GM12878 (cell line): ENCODE data around the gene CAB39.

Source experiments
- ATF2 ChIP-seq: IDR thresholded peaks from 2 replicates; pipeline ENCODE4 v1.6.1; 2012; ENCODE audit warnings: low read length, inconsistent platforms
- BCL11A ChIP-seq: IDR thresholded peaks from 2 replicates; pipeline ENCODE4 v1.6.1; 2011; ENCODE audit warnings: low read depth, low read length
- CEBPB ChIP-seq, 2 experiments: fragments of 150-350 bp in 1 of 2; IDR thresholded peaks; 2 replicates each; pipeline ENCODE4 v1.6.1; 2012 to 2014; ENCODE audit warnings: low read depth in 2 of 2, low read length in 2 of 2, borderline replicate concordance in 1 of 2, inconsistent platforms in 1 of 2
- CTCF ChIP-seq, 3 experiments: IDR thresholded peaks in 2 of 3; conservative IDR thresholded peaks in 1 of 3; 2 replicates each; pipeline ENCODE4 v1.5.1; 2011; ENCODE audit warnings: low read depth in 3 of 3, low read length in 3 of 3, mild to moderate bottlenecking in 3 of 3, control low read depth in 2 of 3, moderate library complexity in 2 of 3, inconsistent platforms in 1 of 3, mixed read lengths in 1 of 3; ENCODE audit not compliant: control insufficient read depth in 2 of 3, insufficient read depth in 1 of 3; ENCODE audit errors: extremely low read depth in 1 of 3
- CUX1 ChIP-seq: IDR thresholded peaks from 2 replicates; pipeline ENCODE4 v1.6.1; 2012; ENCODE audit warnings: improper control_type of control experiment, low read depth, low read length; ENCODE audit not compliant: insufficient replicate concordance
- ESRRA ChIP-seq: IDR thresholded peaks from 2 replicates; pipeline ENCODE4 v1.6.1; 2012; ENCODE audit warnings: mild to moderate bottlenecking, low read length, improper control_type of control experiment
- SIN3A ChIP-seq: IDR thresholded peaks from 2 replicates; pipeline ENCODE4 v1.6.1; 2012; ENCODE audit warnings: low read depth, low read length, improper control_type of control experiment
- SUZ12 ChIP-seq: fragments of 200-600 bp; sonication (generic); IDR thresholded peaks from one replicate; pipeline ENCODE4 v1.6.1; 2018; ENCODE audit warnings: antibody characterized with exemption, mild to moderate bottlenecking; ENCODE audit not compliant: unreplicated experiment
- TAF1 ChIP-seq: IDR thresholded peaks from 2 replicates; pipeline ENCODE4 v1.6.1; 2011; ENCODE audit warnings: mild to moderate bottlenecking, low read depth, low read length, borderline replicate concordance
- TCF7 ChIP-seq: IDR thresholded peaks from 2 replicates; pipeline ENCODE4 v1.6.1; 2014; ENCODE audit warnings: antibody characterized with exemption, borderline replicate concordance
- TF ChIP-seq, protein P1 (sequence below): IDR thresholded peaks from 2 replicates; pipeline ENCODE4 v1.6.1; 2011; ENCODE audit warnings: mild to moderate bottlenecking, low read depth, low read length, moderate library complexity; ENCODE audit not compliant: insufficient replicate concordance
- TF ChIP-seq, protein P2 (sequence below): IDR thresholded peaks from 2 replicates; pipeline ENCODE4 v1.6.1; 2011; ENCODE audit warnings: low read depth, mild to moderate bottlenecking, low read length, moderate library complexity, borderline replicate concordance; ENCODE audit errors: extremely low read depth

- TF ChIP-seq SIN3A = no peak
- TF ChIP-seq CUX1 = no peak
- TF ChIP-seq TCF7 = no peak
- no peak for TF ChIP-seq SUZ12
- no peak for TF ChIP-seq CTCF (IDR thresholded peaks at IDR 0.05 in 2 of 3, conservative IDR thresholded peaks at IDR 0.05 in 1 of 3; ENCODE audit: control insufficient read depth in 2 of 3, extremely low read depth in 1 of 3, insufficient read depth in 1 of 3, low read depth in 3 of 3, low read length in 3 of 3)
- no peak for TF ChIP-seq CEBPB (IDR thresholded peaks at IDR 0.05; ENCODE audit: borderline replicate concordance in 1 of 2, low read depth in 2 of 2, low read length in 2 of 2)
- TF ChIP-seq ESRRA = no peak
- no peak for TF ChIP-seq ATF2
- TF ChIP-seq TAF1 = no peak
- TF ChIP-seq, protein P1, sequence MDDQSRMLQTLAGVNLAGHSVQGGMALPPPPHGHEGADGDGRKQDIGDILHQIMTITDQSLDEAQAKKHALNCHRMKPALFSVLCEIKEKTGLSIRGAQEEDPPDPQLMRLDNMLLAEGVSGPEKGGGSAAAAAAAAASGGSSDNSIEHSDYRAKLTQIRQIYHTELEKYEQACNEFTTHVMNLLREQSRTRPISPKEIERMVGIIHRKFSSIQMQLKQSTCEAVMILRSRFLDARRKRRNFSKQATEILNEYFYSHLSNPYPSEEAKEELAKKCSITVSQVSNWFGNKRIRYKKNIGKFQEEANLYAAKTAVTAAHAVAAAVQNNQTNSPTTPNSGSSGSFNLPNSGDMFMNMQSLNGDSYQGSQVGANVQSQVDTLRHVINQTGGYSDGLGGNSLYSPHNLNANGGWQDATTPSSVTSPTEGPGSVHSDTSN = no peak
- TF ChIP-seq, protein P2, sequence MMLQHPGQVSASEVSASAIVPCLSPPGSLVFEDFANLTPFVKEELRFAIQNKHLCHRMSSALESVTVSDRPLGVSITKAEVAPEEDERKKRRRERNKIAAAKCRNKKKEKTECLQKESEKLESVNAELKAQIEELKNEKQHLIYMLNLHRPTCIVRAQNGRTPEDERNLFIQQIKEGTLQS = no peak
- TF ChIP-seq BCL11A = no peak
Observed at GRCh38 chr2:230716588-230716987, 3.9 kb downstream of the CAB39 start.
